Neuronal stem cell (in vitro differentiated cells): ENCODE measurements around the gene OPN4.

Experiments
- DNase-seq: peaks from one replicate; pipeline ENCODE4 v3.0.0-alpha.2; 2013; ENCODE audit warnings: low spot score
- H2AFZ ChIP-seq: one replicate; pipeline ENCODE4 v1.6.1; 2013; ENCODE audit warnings: mild to moderate bottlenecking, low read length, inconsistent platforms
- H2AK5ac ChIP-seq: 2 replicates; pipeline ENCODE4 v1.6.1; 2013; ENCODE audit warnings: low read depth, mild to moderate bottlenecking, inconsistent platforms, low read length, moderate library complexity, mixed read lengths
- H2BK120ac ChIP-seq: 2 replicates; pipeline ENCODE4 v1.6.1; 2013; ENCODE audit warnings: low read depth, mild to moderate bottlenecking, inconsistent platforms, low read length, moderate library complexity, mixed read lengths
- H2BK12ac ChIP-seq: one replicate; pipeline ENCODE4 v1.6.1; 2013; ENCODE audit warnings: low read length, inconsistent platforms
- H2BK15ac ChIP-seq: 2 replicates; pipeline ENCODE4 v1.6.1; 2013; ENCODE audit warnings: mild to moderate bottlenecking, low read length, inconsistent platforms, mixed read lengths
- H2BK5ac ChIP-seq: one replicate; pipeline ENCODE4 v1.6.1; 2013; ENCODE audit warnings: inconsistent platforms, mild to moderate bottlenecking, low read length, moderate library complexity
- H3K14ac ChIP-seq: one replicate; pipeline ENCODE4 v1.6.1; 2013; ENCODE audit warnings: low read length, inconsistent platforms
- H3K18ac ChIP-seq: 2 replicates; pipeline ENCODE4 v1.6.1; 2013; ENCODE audit warnings: low read length, inconsistent platforms
- H3K23ac ChIP-seq: 2 replicates; pipeline ENCODE4 v1.6.1; 2013; ENCODE audit warnings: low read depth, mild to moderate bottlenecking, mixed read lengths, low read length, inconsistent platforms; ENCODE audit not compliant: poor library complexity
- H3K27ac ChIP-seq: replicated peaks from 3 replicates; pipeline ENCODE4 v1.5.1; 2013; ENCODE audit warnings: low read length, inconsistent platforms
- H3K27me3 ChIP-seq, 3 experiments: 2 replicates each; pipeline ENCODE4 v1.6.1; 2013; ENCODE audit warnings: low read length in 3 of 3, mild to moderate bottlenecking in 2 of 3, inconsistent platforms in 1 of 3, low read depth in 1 of 3, mixed read lengths in 1 of 3, moderate library complexity in 1 of 3; ENCODE audit not compliant: control insufficient read depth in 3 of 3, insufficient read depth in 3 of 3
- H3K36me3 ChIP-seq, 2 donors: replicated peaks in 1 of 2; 2 replicates each; pipeline ENCODE4 v1.6.1; 2013; ENCODE audit warnings: low read length in 2 of 2; ENCODE audit not compliant: control insufficient read depth in 2 of 2, insufficient read depth in 2 of 2
- H3K4ac ChIP-seq: 2 replicates; pipeline ENCODE4 v1.6.1; 2013; ENCODE audit warnings: inconsistent platforms, mild to moderate bottlenecking, low read length, moderate library complexity
- H3K4me1 ChIP-seq, 2 donors: 1 replicate in 1 of 2; 2 replicates in 1 of 2; pipeline ENCODE4 v1.6.1; 2013; ENCODE audit warnings: low read length in 2 of 2, low read depth in 1 of 2; ENCODE audit not compliant: control insufficient read depth in 2 of 2, insufficient read depth in 1 of 2
- H3K4me2 ChIP-seq: one replicate; pipeline ENCODE4 v1.6.1; 2013; ENCODE audit warnings: mild to moderate bottlenecking, low read length, inconsistent platforms; ENCODE audit not compliant: insufficient read depth, poor library complexity, severe bottlenecking
- H3K4me3 ChIP-seq, 2 donors: 2 replicates each; pipeline ENCODE4 v1.5.1; 2013; ENCODE audit warnings: low read length in 2 of 2, mild to moderate bottlenecking in 2 of 2, inconsistent platforms in 1 of 2, moderate library complexity in 1 of 2
- H3K79me1 ChIP-seq: one replicate; pipeline ENCODE4 v1.6.1; 2013; ENCODE audit warnings: low read depth, mild to moderate bottlenecking, inconsistent platforms, low read length, moderate library complexity
- H3K9ac ChIP-seq: one replicate; pipeline ENCODE4 v1.6.1; 2013; ENCODE audit warnings: mild to moderate bottlenecking, low read depth, low read length, inconsistent platforms; ENCODE audit not compliant: poor library complexity
- H3K9me3 ChIP-seq, 2 donors: replicated peaks in 1 of 2; 2 replicates each; pipeline versions ENCODE3 to v1.6.1; 2013; ENCODE audit warnings: low read length in 2 of 2, mild to moderate bottlenecking in 2 of 2, inconsistent platforms in 1 of 2, low read depth in 1 of 2, mixed read lengths in 1 of 2, moderate library complexity in 1 of 2; ENCODE audit not compliant: control insufficient read depth in 2 of 2, insufficient read depth in 1 of 2
- H4K8ac ChIP-seq: one replicate; pipeline ENCODE4 v1.6.1; 2013; ENCODE audit warnings: low read depth, mild to moderate bottlenecking, inconsistent platforms, low read length, moderate library complexity
- H4K91ac ChIP-seq: one replicate; pipeline ENCODE4 v1.6.1; 2013; ENCODE audit warnings: low read length, low read depth, mild to moderate bottlenecking, inconsistent platforms; ENCODE audit not compliant: poor library complexity
- WGBS, 2 donors: extraction: QIAGEN DNeasy Blood & Tissue Kit; methylation state at CpG; one replicate each; pipeline ENCODE4 v1.1.7; 2013; ENCODE audit warnings: missing lambda C conversion rate in 2 of 2, mixed read lengths in 1 of 2; ENCODE audit not compliant: insufficient read length in 2 of 2, insufficient replicate concordance in 1 of 2; ENCODE audit errors: extremely low coverage in 2 of 2; 5-methylcytosine and 5-hydroxymethylcytosine counted together

Gene OPN4

DNA sequence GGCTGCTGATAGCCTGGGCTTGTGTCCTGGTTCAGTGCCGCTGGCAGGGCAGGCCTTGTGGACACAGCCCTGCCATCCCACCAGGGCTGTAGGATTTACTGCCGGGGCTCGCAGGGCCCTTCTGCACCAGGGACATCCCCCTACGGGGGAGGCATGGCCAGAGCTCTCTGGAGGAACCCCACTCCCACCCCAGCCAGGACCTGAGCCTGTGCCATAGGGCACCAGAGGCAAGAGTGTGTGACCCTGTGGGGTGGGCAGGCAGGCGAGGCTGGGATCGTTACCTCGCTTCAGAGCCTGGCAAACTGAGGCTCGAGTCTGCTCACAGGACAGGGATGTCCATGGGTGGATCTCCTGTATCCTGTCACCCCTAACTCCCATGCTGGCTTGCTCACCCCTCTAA lies 16.5 kb downstream of the OPN4 start:
- Histone ChIP-seq H2AFZ (no peak overlapping the region), H3K4me3 (no peak overlapping the region), H3K27me3 (peaks cover 0 to 76% (median 0%) of the 10 kb centered on the region in 3 experiments), H3K4me2 (no peak overlapping the region), H3K36me3 (no peaks in the 10 kb centered on the region), H2BK5ac (peak overlapping the region; percentile 54), H2BK12ac (peak overlapping the region; percentile 77), H3K18ac (peak overlapping the region; percentile 65), H4K91ac (no peak overlapping the region), H3K9me3 (no peaks in the 10 kb centered on the region), H3K4ac (no peak overlapping the region), H4K8ac (peak overlapping the region; percentile 75), H2BK120ac (no peak overlapping the region), H2AK5ac (peak overlapping the region; percentile 90), H3K4me1 (peaks cover 29 to 32% of the 10 kb centered on the region in 2 donors), H3K27ac (no peak overlapping the region), H2BK15ac (peak overlapping the region; percentile 94), H3K79me1 (peaks cover 2% of the 10 kb centered on the region), H3K14ac (peak overlapping the region; percentile 9), H3K9ac (no peak overlapping the region), H3K23ac (no peak overlapping the region)
- no peak for DNase-seq
- no CpG with 5 or more reads among the region's 8 CpGs for WGBS, 2 donors

- Histone ChIP-seq H3K4me3 (no peak overlapping the region), H2AK5ac (peak overlapping the region; percentile 90), H4K8ac (no peak overlapping the region), H3K14ac (peak overlapping the region; percentile 9), H2BK12ac (no peak overlapping the region), H3K36me3 (no peaks in the 10 kb centered on the region), H4K91ac (no peak overlapping the region), H3K4me2 (no peak overlapping the region), H3K27me3 (peaks cover 0 to 79% (median 0%) of the 10 kb centered on the region in 3 experiments), H3K18ac (peak overlapping the region; percentile 65), H3K4me1 (peaks cover 26 to 29% of the 10 kb centered on the region in 2 donors), H3K9ac (no peak overlapping the region), H3K9me3 (no peaks in the 10 kb centered on the region), H3K23ac (no peak overlapping the region), H3K4ac (no peak overlapping the region), H2BK15ac (peak overlapping the region; percentile 94), H2AFZ (no peak overlapping the region), H2BK5ac (no peak overlapping the region), H3K79me1 (no peaks in the 10 kb centered on the region), H3K27ac (no peak overlapping the region), H2BK120ac (no peak overlapping the region)
- DNase-seq = no peak
- WGBS, 2 donors = no CpG with 5 or more reads among the region's 3 CpGs
These were observed 17.1 kb downstream of the OPN4 start for GRCh38 chr10:86671419-86671818.

GRCh38 chr10:86671985-86672710 lies 17.8 kb downstream of the OPN4 start:
- Histone ChIP-seq H2AK5ac (no peak overlapping the region), H2BK5ac (no peak overlapping the region), H3K9me3 (no peaks in the 10 kb centered on the region), H3K14ac (no peak overlapping the region), H3K4me3 (no peak overlapping the region), H3K18ac (peak overlapping the region; percentile 24), H3K23ac (no peak overlapping the region), H2BK120ac (no peak overlapping the region), H2BK12ac (no peak overlapping the region), H3K27ac (no peak overlapping the region), H3K36me3 (no peaks in the 10 kb centered on the region), H4K8ac (no peak overlapping the region), H3K4ac (no peak overlapping the region), H3K4me2 (no peak overlapping the region), H3K4me1 (peaks cover 26 to 29% of the 10 kb centered on the region in 2 donors), H4K91ac (no peak overlapping the region), H3K27me3 (peaks cover 0 to 86% (median 0%) of the 10 kb centered on the region in 3 experiments), H3K79me1 (no peaks in the 10 kb centered on the region), H2BK15ac (peak overlapping the region; percentile 10), H3K9ac (no peak overlapping the region), H2AFZ (peak overlapping the region; percentile 80)
- no CpG with 5 or more reads among the region's 12 CpGs for WGBS, 2 donors
- DNase-seq = no peak

DNA sequence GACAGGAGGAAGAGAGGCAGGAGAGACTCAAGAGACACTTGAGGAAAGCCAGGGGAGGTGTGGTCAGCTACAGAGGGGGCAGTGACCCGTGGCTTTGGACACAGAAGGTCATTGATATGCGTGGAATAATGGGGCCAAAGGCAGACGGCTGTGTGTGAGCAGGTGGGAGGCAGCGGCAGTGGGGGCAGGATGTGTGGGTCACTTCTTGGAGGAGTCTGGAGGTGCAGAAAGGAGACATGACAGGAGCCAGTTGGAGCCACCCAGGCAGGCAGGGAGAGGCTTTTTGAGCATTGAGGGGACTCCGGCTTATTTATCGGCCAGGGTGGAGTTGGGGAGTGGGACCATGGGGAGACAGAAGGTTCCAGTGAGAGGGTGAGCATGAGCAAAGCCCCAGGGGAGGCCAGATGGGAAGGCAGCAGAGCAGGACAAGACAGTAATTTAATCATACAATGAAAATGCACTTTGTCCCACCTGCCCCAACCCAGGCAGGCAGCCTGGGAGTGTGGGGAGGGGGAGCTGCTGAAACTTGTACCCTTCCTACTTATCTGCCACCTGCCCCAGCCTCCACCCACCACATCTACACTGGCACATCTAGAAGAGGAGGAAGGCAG lies 19.0 kb downstream of the OPN4 start:
- Histone ChIP-seq H2BK15ac (peak overlapping the region; percentile 20), H4K91ac (no peak overlapping the region), H3K4me1 (peaks cover 21 to 23% of the 10 kb centered on the region in 2 donors), H2BK12ac (no peak overlapping the region), H3K14ac (no peak overlapping the region), H3K4ac (no peak overlapping the region), H3K27ac (no peak overlapping the region), H4K8ac (no peak overlapping the region), H2BK5ac (no peak overlapping the region), H3K79me1 (no peaks in the 10 kb centered on the region), H3K4me3 (no peak overlapping the region), H2BK120ac (peak overlapping the region; percentile 17), H3K18ac (peak overlapping the region; percentile 5), H3K4me2 (no peak overlapping the region), H3K9ac (no peak overlapping the region), H3K9me3 (no peaks in the 10 kb centered on the region), H3K36me3 (no peaks in the 10 kb centered on the region), H3K23ac (no peak overlapping the region), H2AK5ac (peak overlapping the region; percentile 47), H2AFZ (peak overlapping the region; percentile 80), H3K27me3 (peaks cover 0 to 82% (median 0%) of the 10 kb centered on the region in 3 experiments)
- WGBS, 2 donors = no CpG with 5 or more reads among the region's 6 CpGs
- no peak for DNase-seq
